Medulla oblongata (tissue), 1 donor: ENCODE measurements around the gene CBX4.

Experiments used
- DNase-seq: peaks from one replicate; pipeline ENCODE4 v3.0.0-alpha.2; 2015; ENCODE audit errors: extremely low spot score

CBX4 gene

DNA sequence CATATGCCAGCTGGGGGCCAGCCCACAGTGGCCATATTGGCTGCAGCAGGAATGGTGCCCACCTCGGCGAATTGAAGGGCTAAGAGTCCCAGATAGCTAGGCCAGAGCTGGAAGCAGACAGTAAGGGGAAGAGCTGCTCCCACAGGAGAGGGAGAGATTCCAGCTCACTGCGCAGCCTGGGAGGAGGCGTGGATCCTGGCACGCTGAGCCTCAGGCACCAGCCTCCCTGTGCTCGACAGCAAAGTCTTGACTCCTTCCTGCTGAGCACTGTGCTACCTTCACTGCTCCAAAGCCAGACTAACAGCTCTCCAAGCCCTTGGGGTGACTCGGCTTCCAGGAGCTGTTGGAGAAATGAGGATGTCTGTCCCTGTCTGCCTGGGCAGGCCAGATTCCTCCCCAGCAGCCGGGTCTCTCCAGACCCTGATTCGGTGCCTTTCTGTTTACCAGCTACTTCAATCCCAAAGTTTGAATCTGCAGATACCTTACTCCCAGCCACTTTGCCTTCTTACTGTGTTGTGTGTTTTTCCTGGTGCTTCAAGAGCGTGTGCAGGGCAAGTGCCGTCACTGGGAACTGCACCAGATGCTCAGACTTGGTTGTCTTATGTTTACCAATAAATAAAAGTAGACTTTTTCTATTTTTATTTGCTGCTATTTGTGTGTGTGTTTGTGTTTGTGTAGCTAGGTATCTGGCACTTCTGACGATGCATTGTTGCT is 52.2 kb downstream of the CBX4 start:
- DNase-seq = no peak

DNA sequence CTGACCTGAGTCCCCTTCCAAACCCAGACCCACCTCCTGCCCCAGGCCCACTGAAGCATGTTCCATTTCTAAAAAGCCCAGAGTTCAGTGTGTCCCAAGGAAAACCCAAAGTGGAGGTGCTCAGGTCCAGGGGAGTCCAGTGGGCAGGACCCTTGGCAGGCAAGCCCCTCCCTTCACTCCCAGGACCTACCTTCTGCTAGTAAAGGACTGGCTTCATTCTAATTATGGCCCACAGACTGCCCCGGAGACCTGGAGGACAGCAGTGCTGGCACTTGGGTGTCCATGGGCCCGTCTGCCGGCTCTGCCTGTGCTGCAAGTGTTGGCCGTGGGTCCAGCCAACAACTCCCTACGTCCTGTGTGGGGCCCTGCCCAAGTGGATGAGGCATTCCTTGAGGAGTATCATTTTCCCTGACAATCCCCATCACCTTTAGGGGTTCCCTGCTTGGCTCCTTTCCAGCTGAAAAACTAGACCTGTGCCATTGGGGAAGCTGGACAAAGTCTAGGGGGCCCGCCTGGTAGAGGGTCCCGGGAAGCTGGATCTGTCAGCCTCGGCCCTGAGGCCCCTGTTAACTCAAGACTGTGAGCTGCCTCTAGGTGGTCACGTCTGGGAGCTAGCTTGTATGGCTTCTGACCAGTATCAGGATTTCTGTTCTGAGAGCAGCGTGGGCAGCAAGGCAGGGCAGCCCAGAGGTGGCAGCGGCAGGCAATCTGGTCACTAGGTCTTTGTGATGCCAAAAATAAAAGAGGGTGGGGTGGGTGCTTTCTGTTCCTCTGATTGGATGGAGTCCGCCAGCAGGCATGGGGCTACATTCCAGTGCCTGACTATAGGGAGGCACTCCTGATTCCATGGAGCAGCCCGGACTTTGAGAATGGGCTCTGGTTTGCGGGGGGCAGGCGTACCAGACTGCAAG is 53.1 kb downstream of the CBX4 start:
- DNase-seq = no peak

DNA sequence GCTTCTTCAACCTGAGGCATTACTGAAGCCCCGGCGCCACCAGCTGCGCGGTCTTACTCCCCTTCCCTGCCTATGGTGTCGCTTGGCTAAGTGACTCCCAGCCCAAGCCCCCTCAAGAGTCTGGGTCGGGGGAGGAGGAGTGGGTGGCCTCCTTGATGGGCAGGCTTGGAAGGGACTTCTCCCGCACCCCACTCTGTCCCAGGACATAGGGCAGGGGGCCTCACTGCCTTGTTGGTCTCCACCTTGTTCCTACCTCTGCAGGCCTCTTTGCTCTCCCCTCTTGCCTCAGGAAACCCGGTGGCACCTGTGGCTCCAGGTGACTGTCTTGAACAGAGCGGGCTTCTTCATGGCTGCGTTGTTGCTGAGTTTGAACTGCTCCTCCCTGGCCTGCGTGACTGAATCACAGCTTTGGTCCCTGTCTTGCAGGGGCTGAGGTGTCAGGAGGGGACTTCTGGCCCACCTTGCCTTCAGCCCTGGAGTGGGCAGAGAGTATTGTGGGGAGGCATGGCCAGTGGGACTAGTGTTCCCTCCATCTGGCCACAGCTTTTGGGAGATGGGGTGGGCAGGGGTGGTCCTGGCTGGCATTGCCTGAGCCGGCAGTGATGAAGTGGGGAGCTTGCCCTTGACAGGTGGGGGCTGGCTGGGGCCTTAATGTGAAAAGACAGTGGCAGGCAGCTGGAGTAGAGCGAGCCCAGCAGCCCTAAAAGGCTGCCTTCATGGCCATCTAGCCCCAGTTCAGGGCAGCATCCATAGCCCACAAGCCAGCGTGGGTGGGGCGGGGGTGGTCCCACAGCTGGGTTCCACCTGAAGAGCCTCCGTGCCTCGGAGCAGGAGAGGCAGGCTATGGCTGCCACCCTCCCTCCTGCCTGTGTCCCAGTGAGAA is 54.0 kb downstream of the CBX4 start:
- no peak for DNase-seq

DNA sequence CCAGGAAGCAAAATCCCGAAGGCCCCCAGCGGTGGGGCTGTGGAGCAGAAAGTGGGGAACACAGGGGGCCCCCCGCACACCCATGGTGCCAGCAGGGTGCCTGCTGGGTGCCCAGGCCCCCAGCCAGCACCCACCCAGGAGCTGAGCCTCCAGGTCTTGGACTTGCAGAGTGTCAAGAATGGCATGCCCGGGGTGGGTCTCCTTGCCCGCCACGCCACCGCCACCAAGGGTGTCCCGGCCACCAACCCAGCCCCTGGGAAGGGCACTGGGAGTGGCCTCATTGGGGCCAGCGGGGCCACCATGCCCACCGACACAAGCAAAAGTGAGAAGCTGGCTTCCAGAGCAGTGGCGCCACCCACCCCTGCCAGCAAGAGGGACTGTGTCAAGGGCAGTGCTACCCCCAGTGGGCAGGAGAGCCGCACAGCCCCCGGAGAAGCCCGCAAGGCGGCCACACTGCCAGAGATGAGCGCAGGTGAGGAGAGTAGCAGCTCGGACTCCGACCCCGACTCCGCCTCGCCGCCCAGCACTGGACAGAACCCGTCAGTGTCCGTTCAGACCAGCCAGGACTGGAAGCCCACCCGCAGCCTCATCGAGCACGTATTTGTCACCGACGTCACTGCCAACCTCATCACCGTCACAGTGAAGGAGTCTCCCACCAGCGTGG is 54.8 kb downstream of the CBX4 start:
- no peak for DNase-seq

DNA sequence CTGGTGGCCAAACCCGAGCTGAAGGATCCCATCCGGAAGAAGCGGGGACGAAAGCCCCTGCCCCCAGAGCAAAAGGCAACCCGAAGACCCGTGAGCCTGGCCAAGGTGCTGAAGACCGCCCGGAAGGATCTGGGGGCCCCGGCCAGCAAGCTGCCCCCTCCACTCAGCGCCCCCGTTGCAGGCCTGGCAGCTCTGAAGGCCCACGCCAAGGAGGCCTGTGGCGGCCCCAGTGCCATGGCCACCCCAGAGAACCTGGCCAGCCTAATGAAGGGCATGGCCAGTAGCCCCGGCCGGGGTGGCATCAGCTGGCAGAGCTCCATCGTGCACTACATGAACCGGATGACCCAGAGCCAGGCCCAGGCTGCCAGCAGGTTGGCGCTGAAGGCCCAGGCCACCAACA is 55.3 kb downstream of the CBX4 start:
- no peak for DNase-seq
